ENCODE results near the gene UROD.
"Not testable (repeated sequence)": the region's sequence is repeated elsewhere in the genome, so short reads cannot be mapped to it uniquely, and the experiment has no call there.

UROD gene

GRCh38 chr1:44973645-44974044 lies 38.4 kb upstream of the UROD start:
- TF ChIP-seq EZH2phosphoT487 (IDR thresholded peaks at IDR 0.05; ENCODE audit: low read depth) (no peak), CTCF (IDR thresholded peaks at IDR 0.05; ENCODE audit: low read depth, low read length) (no peak)
- H3K4me2 ChIP-seq (ENCODE audit: low read length) = 0 out of 2 replicates have a peak overlapping the region, but pooled peaks have one; percentile 2

GRCh38 chr1:44976252-44976651 lies 35.8 kb upstream of the UROD start:
- Histone ChIP-seq H3K9ac (ENCODE audit: low read length) (no peak overlapping the region), H3K27ac (ENCODE audit: low read length) (no peak overlapping the region), H3K9me3 (ENCODE audit: insufficient read depth, low read length) (no peaks in the 10 kb centered on the region)

More at GRCh38 chr1:44973645-44974044, 38.4 kb upstream of the UROD start:
- no peak overlapping the region for H3K9ac ChIP-seq (ENCODE audit: low read length)
- H3K4me3 ChIP-seq (ENCODE audit: low read length) = no peak overlapping the region
- no peak overlapping the region for H3K27ac ChIP-seq (ENCODE audit: low read length)
- H3K9me3 ChIP-seq (ENCODE audit: insufficient read depth, low read length) = no peaks in the 10 kb centered on the region
- no peaks in the 10 kb centered on the region for H3K27me3 ChIP-seq (ENCODE audit: low read depth, low read length)
- H3K4me1 ChIP-seq (ENCODE audit: low read length) = peaks cover 9% of the 10 kb centered on the region
- H3K36me3 ChIP-seq (replicated peaks; ENCODE audit: low read depth, low read length) = peaks cover 12% of the 10 kb centered on the region
- peaks cover 3% of the 10 kb centered on the region; the same call in 1 of the 2 replicates for H3K79me2 ChIP-seq (ENCODE audit: low read length)
- H2AFZ ChIP-seq (ENCODE audit: low read depth, low read length) = no peak overlapping the region
- H4K20me1 ChIP-seq (ENCODE audit: insufficient read depth, low read length) = no peaks in the 10 kb centered on the region

DNA sequence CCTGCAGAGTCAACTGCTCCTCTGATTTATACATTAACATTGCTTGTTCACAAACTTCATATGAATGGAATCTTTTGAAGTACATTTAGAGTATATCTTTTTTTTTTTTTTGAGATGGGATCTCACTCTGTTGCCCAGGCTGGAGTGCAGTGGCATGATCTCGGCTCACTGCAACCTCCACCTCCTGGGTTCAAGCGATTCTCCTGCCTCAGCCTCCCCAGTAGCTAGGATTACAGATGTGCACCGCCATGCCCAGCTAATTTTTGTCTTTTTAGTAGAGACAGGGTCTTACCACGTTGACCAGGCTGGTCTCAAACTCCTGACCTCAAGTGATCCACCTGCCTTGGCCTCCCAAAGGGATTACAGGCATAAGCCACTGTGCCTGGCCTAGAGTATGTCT lies 34.7 kb upstream of the UROD start:
- not testable (repeated sequence) for H2AFZ ChIP-seq (ENCODE audit: low read depth, low read length); H3K4me2 ChIP-seq (ENCODE audit: low read length); H3K9ac ChIP-seq (ENCODE audit: low read length); H3K79me2 ChIP-seq (ENCODE audit: low read length); H3K27me3 ChIP-seq (ENCODE audit: low read depth, low read length); H4K20me1 ChIP-seq (ENCODE audit: insufficient read depth, low read length); H3K4me1 ChIP-seq (ENCODE audit: low read length); H3K27ac ChIP-seq (ENCODE audit: low read length); H3K4me3 ChIP-seq (ENCODE audit: low read length); H3K9me3 ChIP-seq (ENCODE audit: insufficient read depth, low read length)
- H3K36me3 ChIP-seq (replicated peaks; ENCODE audit: low read depth, low read length) = peaks cover 12% of the 10 kb centered on the region

More at GRCh38 chr1:44976252-44976651, 35.8 kb upstream of the UROD start:
- Histone ChIP-seq H3K4me3 (ENCODE audit: low read length) (no peak overlapping the region), H4K20me1 (ENCODE audit: insufficient read depth, low read length) (no peaks in the 10 kb centered on the region), H3K36me3 (replicated peaks; ENCODE audit: low read depth, low read length) (peaks cover 12% of the 10 kb centered on the region), H3K4me2 (ENCODE audit: low read length) (no peak overlapping the region), H3K27me3 (ENCODE audit: low read depth, low read length) (no peaks in the 10 kb centered on the region), H3K79me2 (ENCODE audit: low read length) (peaks cover 3% of the 10 kb centered on the region; the same call in 1 of the 2 replicates), H2AFZ (ENCODE audit: low read depth, low read length) (no peak overlapping the region), H3K4me1 (ENCODE audit: low read length) (peaks cover 9% of the 10 kb centered on the region)
- TF ChIP-seq CTCF (IDR thresholded peaks at IDR 0.05; ENCODE audit: low read depth, low read length) (no peak), EZH2phosphoT487 (IDR thresholded peaks at IDR 0.05; ENCODE audit: low read depth) (no peak)

DNA sequence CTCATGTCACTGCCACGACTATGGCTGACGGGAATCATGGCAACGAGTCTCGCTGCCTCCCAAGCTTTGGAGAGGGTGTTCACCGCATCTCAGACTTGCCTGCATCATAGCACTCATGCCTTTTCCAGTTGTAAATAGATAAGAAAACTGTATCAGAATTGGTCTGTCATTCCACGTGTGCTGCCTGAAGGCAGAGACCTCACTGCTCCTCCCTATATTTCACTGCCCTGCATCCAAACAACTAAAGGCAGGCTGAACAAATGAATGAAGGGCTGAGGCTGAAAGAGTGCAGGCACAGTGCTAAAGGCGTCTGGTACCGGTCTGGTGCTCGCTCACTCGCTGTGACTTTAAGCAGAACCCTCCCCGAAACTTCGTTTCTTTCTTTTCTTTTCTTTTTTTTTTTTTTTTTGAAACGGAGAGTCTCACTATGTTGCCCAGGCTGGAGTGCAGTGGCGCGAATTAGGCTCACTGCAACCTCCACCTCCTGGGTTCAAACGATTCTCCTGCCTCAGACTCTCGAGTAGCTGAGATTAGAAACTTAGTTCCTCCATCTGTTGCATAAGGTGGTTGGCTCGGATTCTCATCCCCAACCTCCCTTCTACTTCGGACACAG lies 26.2 kb upstream of the UROD start:
- Histone ChIP-seq H3K4me1 (ENCODE audit: low read length) (peaks cover 14% of the 10 kb centered on the region), H3K27me3 (ENCODE audit: low read depth, low read length) (no peaks in the 10 kb centered on the region), H3K4me3 (ENCODE audit: low read length) (peak overlapping the region; percentile 95), H3K9me3 (ENCODE audit: insufficient read depth, low read length) (no peaks in the 10 kb centered on the region), H4K20me1 (ENCODE audit: insufficient read depth, low read length) (no peaks in the 10 kb centered on the region), H2AFZ (ENCODE audit: low read depth, low read length) (peak overlapping the region; percentile 81; the same call in 1 of the 2 replicates), H3K79me2 (ENCODE audit: low read length) (peaks cover 19% of the 10 kb centered on the region), H3K4me2 (ENCODE audit: low read length) (peak overlapping the region; percentile 99), H3K36me3 (replicated peaks; ENCODE audit: low read depth, low read length) (no peaks in the 10 kb centered on the region), H3K9ac (ENCODE audit: low read length) (peak overlapping the region; percentile 82), H3K27ac (ENCODE audit: low read length) (no peak overlapping the region; the same call in 1 of the 2 replicates)
- TF ChIP-seq EZH2phosphoT487 (IDR thresholded peaks at IDR 0.05; ENCODE audit: low read depth) (no peak), CTCF (IDR thresholded peaks at IDR 0.05; ENCODE audit: low read depth, low read length) (no peak)

All from OCI-LY3 (cell line).